Coronary artery (tissue), 2 donors: Measurements from ENCODE around the gene CCER1.

Experiments
- DNase-seq: peaks from one replicate; pipeline ENCODE4 v3.0.0-alpha.2; 2017; ENCODE audit warnings: low spot score
- H3K27ac ChIP-seq, 2 donors: fragments of 200-600 bp; sonication (generic); one replicate each; pipeline ENCODE4 v1.5.1; 2016 to 2019
- H3K4me3 ChIP-seq: fragments of 200-600 bp; sonication (generic); 2 replicates; pipeline ENCODE4 v1.5.1; 2016; ENCODE audit warnings: mild to moderate bottlenecking, moderate library complexity
- CTCF ChIP-seq: fragments of 200-600 bp; sonication (generic); IDR thresholded peaks from one replicate; pipeline ENCODE4 v1.5.1; 2019; ENCODE audit warnings: antibody characterized with exemption

CCER1 gene

GRCh38 chr12:90979019-90979418 lies 24.0 kb upstream of the CCER1 start:
- no peak for DNase-seq
- H3K27ac ChIP-seq = no peak overlapping the region
- no peak for TF ChIP-seq CTCF

GRCh38 chr12:90978117-90978770 lies 23.3 kb upstream of the CCER1 start:
- H3K27ac ChIP-seq = no peak overlapping the region
- TF ChIP-seq CTCF = peak; percentile 45
- H3K4me3 ChIP-seq = no peak overlapping the region
- DNase-seq = no peak

More at GRCh38 chr12:90979019-90979418, 24.0 kb upstream of the CCER1 start:
- H3K4me3 ChIP-seq = no peak overlapping the region

GRCh38 chr12:90977224-90977623 lies 22.2 kb upstream of the CCER1 start:
- Histone ChIP-seq H3K4me3 (no peak overlapping the region), H3K27ac (no peak overlapping the region)
- DNase-seq = no peak
- TF ChIP-seq CTCF = no peak

GRCh38 chr12:90974286-90974685 lies 19.3 kb upstream of the CCER1 start:
- TF ChIP-seq CTCF = no peak
- no peak overlapping the region for H3K27ac ChIP-seq
- no peak overlapping the region for H3K4me3 ChIP-seq
- DNase-seq = no peak

- DNase-seq = no peak
- Histone ChIP-seq H3K4me3 (no peak overlapping the region), H3K27ac (no peak overlapping the region)
- no peak for TF ChIP-seq CTCF
These were observed 17.2 kb upstream of the CCER1 start for GRCh38 chr12:90972226-90972625.

GRCh38 chr12:90970911-90971310 lies 15.9 kb upstream of the CCER1 start:
- TF ChIP-seq CTCF = no peak
- Histone ChIP-seq H3K27ac (no peak overlapping the region), H3K4me3 (no peak overlapping the region)
- DNase-seq = no peak

- TF ChIP-seq CTCF = no peak
- Histone ChIP-seq H3K4me3 (no peak overlapping the region), H3K27ac (no peak overlapping the region)
- DNase-seq = no peak
These were observed 15.5 kb upstream of the CCER1 start for GRCh38 chr12:90970471-90970870.
